NB4 (cell line): Measurements from ENCODE around the gene RALB.

ENCODE experiments used
- MYC ChIP-seq: IDR thresholded peaks from 2 replicates; pipeline ENCODE4 v1.6.1; 2011; ENCODE audit warnings: low read depth, low read length
- POLR2A ChIP-seq: IDR thresholded peaks from 2 replicates; pipeline ENCODE4 v1.6.1; 2011; ENCODE audit warnings: mild to moderate bottlenecking; ENCODE audit not compliant: insufficient read length; ENCODE audit errors: extremely low read depth

GRCh38 chr2:120261387-120262006 lies 8.8 kb downstream of the RALB start:
- TF ChIP-seq POLR2A (no peak), MYC (no peak)
